GM18909 (cell line): ENCODE measurements around the gene CDH12.

ENCODE experiments used
- ATAC-seq: cut with Tn5 transposase; IDR thresholded peaks from one replicate; pipeline ENCODE4 v1.9.1; 2021; ENCODE audit warnings: mild to moderate bottlenecking; ENCODE audit not compliant: unreplicated experiment, poor library complexity

The CDH12 gene

DNA sequence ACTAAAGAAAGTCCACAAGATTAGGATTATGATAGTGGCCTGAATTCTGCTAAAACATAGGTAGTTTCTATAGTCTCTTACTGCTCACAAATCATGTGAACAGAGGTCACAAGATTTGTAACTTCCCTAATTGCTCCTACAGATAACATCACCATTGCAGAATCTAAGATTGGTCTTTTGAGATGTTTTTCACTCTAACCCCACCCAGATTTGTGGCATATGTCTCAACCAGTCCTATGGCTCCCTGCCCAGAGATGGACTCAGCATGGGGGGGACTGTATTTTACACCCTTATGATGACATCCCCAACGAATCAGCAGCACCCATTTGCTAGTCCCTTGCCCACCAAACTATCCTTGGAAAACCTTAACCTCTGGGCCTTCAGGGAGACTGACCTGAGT is 1046.2 kb downstream of the CDH12 start:
- no peak for ATAC-seq

DNA sequence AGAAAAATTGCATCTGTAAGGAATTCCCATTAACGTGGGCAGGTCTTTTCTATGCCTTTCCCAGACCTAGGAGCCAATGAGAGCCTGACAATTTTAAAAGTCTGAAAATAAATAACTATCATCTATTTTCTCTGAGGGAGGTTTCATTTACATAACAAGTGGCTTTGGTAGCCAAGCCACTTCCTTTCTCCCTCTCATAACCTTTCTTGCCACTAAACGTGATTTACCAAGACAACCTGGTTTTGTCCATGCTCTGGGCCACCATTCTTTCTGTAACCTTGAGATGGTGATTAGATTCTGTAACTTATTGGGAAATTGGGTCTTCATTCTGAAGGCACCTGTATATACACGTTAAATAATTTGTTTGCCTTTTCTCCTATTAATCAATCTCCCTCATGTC is 1046.9 kb downstream of the CDH12 start:
- ATAC-seq = no peak

DNA sequence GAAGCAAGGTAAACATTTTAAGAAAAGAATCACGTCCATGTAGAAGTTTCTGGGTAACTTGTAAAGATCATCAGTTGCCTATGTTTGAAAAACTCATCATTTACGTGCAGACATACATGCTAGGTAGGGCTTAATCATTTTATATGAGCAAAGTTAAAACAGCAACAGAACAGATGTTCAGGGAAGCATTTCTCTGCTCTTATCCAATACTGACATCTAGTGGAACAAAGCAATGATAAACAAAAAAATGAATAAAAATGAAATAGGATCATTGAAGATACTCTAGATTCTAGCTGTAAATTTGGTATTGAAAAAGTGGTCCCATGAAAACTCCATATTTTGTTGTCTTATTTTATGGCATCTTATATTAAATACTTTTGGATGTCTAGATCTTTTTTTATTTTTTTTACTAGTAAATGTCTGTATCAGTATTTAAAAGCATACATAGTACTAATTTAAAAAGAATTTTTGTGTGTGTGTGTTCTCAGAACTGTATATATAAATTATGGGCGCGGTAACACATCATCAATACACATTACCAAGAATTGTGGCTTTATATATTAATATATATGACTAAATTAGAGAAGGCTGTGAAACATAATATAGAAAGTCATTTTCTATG is 1050.2 kb downstream of the CDH12 start:
- ATAC-seq = no peak

DNA sequence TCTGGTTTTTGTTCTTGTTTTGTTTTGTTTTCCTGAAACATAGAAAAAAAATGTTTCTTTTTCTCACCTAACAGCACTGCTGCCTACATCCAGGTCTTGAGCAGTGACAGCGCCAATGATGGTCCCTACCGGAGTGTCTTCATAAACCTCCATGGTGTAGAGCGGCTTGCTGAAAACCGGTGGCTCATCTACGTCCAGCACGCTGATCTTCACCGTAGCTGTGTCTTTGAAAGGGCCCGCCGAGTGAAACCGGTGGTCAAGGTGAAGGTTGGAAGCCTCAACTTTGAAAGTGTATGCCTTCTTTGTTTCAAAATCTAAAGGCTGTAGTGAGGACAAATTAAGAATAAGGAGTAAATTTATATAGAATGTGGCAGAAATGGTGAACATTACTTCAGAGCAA is 1051.0 kb downstream of the CDH12 start:
- ATAC-seq = no peak

DNA sequence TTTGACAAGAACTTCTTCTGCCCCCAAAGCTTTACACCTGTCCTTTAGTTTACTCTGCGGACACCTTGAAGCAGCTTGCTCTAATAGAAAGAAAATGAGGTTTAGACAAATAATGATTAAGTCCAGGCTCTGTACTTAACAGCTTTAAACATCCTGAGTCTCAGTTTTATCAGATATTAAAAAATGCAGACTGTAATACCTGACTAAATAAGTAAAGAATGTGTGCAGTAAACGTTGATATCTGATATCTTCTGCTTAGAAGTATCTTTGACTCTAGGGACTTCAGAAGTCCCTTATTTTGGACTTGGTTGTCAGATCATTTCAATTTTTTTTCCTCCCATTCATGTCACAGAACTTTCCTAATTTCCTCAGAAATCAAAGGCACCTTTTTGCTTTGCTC is 1060.4 kb downstream of the CDH12 start:
- no peak for ATAC-seq

DNA sequence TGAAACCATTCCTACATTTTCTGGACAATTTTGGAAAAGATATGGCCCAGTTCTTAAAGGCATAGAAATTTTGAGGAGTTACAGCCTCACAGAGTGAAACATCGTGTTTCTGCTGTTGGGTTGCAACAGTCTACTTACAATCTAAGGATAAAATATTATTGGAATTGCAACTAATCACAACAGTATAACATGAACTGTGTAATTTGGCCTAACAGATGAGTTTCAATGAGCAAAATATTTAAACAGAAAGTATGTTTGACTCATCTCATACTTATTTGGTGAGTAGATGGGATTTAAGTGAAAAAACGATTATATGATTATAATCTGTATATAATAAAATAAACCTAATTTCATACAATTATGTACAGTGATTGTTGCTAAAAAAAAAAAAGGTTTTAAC is 1061.8 kb downstream of the CDH12 start:
- no peak for ATAC-seq

DNA sequence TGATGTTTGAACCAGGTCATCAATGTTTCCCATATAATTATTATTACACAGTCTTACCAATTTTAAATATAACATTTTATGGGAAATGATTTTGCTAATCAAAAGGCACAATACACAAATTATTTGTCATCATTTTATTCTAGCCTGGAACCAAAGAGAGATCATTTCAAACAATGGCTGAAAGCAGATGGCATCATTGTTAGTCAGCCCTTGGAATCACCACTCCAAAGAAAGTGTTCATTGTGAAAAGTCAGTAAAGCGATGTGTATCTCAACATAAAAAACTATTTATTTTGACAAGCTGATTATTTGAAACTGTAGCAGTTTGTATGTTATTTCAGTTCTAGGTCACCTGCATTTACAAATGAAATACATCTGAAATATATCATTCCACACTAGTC is 1068.7 kb downstream of the CDH12 start:
- ATAC-seq = no peak

DNA sequence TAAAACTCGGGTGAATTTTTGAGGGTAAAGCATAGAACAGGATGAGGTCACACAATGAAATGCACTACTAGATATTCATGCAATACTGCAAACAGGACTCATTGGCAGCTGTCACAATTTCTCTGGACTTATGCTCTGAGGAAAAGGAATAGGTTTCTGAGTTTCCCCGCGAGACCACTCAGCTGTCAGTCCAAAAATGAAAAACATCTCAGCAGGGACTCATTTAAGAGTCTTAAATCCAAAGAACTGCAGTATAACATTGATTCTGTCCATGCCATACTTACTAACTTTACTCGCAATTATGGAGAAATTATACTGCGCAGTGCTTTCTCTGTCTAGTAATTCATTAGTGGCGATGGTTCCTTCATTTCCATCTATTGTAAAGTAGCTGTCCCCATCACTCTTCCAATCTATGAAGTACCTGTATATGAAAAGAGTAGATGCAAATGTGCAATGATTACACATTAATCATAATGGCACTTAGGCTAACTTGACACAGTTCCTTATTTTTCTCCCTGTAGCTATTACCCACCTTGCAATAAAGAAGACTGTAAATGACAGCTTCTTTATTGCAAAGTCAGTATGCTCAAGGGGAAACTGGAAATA is 1070.0 kb downstream of the CDH12 start:
- ATAC-seq = no peak

DNA sequence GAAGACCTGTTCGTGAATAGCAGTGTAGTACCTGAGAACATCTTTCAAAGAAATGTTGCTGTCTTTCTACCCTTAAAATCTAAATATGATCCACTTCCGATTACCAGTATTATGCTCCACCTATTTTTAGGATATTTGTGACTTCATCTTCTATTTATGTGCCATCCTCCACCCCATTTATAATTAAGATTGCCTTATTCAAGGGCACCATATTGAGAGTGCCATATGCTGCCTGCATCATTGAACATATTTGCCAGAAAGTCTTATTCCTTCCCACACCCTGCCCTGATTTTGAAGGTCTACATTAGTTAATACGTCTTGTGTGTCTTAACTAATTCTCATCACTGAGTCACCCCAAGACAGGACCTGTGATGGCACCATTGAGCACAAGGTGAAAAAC is 1076.7 kb downstream of the CDH12 start:
- ATAC-seq = no peak

DNA sequence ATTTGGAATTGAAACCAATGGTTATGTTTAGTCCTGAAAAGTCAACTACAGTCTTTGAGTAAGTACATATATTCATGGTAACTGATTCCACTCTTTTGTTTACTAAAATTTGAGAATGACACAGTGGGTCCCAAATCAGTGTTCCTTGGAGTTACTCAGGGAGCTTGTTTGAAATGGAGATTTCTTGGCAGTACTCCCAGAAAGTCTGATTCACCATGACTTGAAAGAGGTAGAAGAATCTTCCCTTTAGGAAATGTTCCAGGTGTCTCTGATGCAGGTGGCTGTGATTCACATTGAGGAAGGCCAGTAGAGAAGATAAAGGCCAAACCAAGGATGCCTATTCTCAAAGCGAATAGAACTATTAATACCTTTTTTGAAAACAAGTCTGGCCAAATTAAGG is 1078.3 kb downstream of the CDH12 start:
- ATAC-seq = no peak

DNA sequence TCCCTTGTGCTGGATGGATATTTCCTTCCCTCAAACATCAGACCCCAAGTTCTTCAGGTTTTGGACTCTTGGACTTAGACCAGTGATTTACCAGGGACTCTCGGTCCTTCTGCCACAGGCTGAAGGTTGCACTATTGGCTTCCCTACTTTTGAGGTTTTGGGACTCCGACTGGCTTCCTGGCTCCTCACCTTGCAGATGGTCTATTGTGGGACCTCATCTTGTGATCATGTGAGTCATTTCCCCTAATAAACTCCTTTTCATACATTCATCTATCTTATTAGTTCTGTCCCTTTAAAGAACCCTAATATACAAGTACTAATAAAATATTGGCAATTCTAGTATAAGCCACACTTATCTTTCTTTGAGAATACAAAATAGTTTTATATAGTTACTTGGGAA is 1078.9 kb downstream of the CDH12 start:
- no peak for ATAC-seq

DNA sequence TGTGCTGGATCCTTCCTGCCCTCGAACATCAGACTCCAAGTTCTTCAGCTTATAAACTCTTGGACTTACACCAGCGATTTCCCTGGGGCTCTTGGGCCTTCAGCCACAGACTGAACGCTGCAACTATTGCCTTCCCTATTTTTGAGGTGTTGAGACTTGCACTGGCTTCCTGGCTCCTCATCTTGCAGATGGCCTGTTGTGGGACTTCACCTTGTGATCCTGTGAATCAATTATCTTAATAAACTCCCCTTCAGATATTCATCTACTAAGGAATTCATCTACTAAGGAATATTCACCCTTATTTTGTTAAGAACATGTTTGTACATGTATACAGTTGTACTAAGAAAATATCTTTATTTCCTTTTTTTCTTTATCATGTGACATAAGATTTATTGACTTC is 1079.7 kb downstream of the CDH12 start:
- ATAC-seq = no peak

DNA sequence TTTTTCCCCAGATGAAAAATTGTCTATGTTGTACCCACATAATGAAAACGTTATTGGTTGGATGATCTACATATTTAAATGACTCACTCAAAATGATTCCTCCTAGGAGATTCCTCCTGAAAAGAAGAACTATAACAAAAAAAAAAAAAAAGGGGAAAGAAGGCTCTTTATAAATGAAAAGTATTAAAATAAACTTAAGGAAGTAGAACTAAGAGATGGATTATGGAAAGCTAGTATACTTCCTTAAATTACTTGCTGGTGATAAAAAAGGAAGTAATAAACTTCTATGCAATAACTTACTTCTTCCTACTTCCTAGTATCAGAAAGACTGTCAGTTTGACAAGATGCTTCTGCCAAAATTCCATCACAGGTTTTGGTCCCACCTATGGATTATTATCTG is 1087.7 kb downstream of the CDH12 start:
- ATAC-seq = no peak

DNA sequence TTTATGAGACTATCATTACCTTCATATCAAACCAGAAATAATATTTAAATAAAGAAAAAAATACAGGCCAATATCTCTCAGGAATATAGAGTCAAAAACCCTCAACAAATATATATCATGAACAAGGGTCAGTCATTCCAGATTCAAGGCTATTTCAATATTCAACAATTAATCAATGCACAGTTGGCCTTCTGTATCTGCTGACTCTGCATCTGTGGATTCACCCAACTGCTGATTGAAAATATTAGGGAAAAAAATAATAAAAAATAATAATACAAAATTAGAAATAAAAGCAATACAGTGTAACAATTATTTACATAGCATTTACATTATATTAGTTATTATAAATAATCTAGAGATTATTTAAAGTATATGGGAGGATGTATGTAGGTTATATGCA is 1114.0 kb downstream of the CDH12 start:
- no peak for ATAC-seq

DNA sequence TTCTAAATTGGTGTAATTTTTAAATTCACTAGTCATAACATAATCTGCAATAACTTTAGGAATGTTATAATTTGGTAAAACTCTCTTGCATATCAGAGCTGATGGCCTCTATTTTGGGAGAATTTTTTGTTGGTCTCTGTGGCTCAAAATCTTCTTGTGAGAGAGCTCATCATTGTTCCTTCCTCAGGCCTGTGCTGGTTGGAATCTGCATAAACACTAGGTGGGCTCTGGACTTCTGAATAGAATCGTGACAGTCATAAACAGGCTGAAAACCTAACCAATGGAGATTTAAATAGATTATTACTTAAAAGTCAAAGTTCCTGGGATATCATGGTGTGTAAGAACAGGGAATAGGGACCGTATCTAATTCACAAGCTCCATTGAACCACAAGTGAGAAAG is 1129.6 kb downstream of the CDH12 start:
- ATAC-seq = no peak

DNA sequence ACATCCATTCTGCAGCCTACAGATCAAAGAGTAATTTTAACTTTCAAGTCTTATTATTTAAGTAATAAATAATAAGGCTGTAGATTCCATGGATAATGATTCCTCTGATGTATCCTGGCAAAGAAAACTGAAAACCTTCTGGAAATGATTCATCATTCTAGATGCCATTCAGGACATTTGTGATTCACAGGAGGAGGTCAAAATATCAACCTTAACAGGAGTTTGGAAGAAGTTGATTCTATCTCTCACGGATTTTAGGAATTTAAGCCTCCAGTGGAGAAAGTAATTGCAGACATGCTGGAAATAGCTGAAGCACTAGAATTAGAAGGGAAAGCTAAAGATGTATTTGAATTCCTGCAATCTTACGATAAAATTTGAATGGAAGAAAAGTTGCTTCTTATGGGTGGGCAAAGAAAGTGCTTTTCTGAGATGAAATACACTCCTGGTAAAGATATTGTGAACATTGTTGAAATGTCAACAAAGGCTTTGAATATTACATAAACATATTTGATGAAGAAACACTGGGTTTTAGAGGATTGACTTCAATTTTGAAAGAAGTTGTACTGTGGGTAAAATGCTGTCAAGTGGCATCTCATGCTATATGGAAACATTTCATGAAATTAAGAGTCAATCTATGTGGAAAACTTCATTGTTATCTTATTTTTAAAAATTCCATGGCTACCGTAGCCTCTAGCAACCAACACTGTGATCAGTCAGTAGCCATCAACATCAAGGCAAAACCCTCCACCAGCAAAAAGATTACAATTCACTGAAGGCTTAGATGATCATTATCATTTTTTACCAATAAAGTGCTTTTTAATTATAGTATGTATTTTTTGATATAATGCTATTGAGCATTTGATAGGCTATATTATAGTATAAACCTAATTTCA is 1141.0 kb downstream of the CDH12 start:
- ATAC-seq = no peak

DNA sequence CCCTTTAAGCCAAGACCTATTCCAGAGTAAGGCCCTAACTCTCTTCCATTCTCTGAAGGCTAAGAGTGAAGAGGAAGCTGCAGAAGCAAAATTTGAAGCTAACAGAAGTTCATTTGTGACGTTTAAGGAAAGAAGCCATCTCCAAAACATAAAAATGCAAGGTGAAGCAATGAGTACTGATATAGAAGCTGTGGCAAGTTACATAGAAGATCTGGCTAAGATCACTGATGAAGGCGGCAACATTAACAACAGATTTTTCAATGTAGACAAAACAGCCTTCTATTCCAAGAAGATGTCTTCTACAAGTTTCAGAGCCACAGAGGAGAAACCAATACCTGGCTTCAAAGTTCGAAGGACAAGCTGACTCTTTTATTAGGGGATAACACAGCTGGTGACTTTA is 1143.4 kb downstream of the CDH12 start:
- no peak for ATAC-seq

DNA sequence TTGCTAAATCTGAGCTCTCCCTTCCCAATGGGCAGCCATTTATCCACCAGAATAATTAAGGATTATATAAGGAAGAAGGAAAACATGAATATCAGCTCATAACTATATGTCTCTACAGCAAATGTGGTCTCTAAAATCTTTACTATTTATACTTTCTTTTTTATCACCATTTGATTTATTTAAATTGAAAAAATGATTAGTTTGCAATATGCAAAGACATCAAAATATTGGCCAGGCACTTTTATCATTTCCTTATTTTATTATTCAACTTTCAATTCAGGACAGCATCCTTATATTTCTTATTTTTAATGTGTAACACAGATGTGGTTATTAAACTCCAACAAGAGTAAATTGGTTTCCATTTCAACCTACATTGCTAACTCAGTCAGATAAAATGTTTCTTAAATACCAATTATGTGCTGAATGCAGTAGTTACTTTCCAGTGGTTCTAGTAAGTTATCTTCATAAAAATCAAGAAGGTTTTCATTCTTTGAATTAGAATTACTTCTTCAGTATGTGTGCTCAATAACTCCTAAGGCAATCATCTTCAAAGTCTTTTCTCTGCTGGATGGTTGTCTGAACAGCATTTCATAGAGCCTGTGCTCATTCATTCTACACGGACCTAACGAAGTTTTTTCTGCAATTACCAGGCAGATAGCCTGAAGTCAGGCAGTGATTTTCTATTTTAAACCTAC is 1148.0 kb downstream of the CDH12 start:
- ATAC-seq = no peak

DNA sequence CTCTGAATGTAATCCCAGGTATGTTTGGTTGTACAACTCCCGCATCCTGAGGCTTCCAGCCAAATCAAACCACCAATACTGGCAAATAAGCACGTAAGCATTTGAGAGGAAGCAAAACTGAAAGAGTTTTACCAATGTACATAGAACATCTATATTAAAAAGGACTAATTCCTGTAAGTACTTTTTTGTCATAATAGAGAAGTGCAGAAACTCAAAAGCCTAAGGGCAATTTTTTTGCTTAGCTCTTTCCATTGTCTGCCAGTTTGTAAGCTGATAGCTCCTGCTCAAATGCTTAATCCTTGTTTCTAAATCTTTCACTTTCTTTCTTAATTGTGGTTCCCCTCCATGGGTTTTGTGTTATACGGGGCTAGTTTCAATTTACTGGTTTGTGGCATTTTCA is 1151.8 kb downstream of the CDH12 start:
- no peak for ATAC-seq
